H1 (cell line): Measurements from ENCODE around the gene SLC46A3. TPM values are rescaled to one million over a fixed set of nuclear protein-coding genes. Genes with fewer than 3 reads are reported as not detected.

Experiments used
- CTCF ChIA-PET: fragments of 300-600 bp; sonication (Branson Sonifier 250); formaldehyde crosslinking; loops from one replicate; lab custom pipeline; 2021; ENCODE audit not compliant: partially characterized antibody; lab: Charles Lee
- POLR2A ChIA-PET: fragments of 300-600 bp; sonication (Branson Sonifier 250); formaldehyde crosslinking; loops from one replicate; lab custom pipeline; 2021; ENCODE audit warnings: inconsistent platforms; ENCODE audit not compliant: partially characterized antibody; lab: Charles Lee
- DNase-seq, 2 experiments: peaks; one replicate each; pipeline versions ENCODE4 v3.0.0 to v3.0.0-alpha.2; 2010 to 2022; ENCODE audit warnings: low spot score in 2 of 2, low read depth in 1 of 2, mixed read lengths in 1 of 2
- FAIRE-seq: peaks from 2 replicates; lab custom pipeline; 2011; peaks lifted over from hg19 to GRCh38; lab: Jason Lieb, UNC
- H2AFZ ChIP-seq: 2 replicates; pipeline ENCODE4 v1.8.1; 2012; ENCODE audit warnings: low read length, inconsistent platforms
- H2AK5ac ChIP-seq: 2 replicates; pipeline ENCODE4 v1.6.1; 2013; ENCODE audit warnings: low read depth, low read length
- H2BK120ac ChIP-seq: replicated peaks from 2 replicates; pipeline ENCODE3; 2013; ENCODE audit warnings: low read depth, low read length, inconsistent platforms
- H2BK12ac ChIP-seq: 2 replicates; pipeline ENCODE4 v1.6.1; 2013; ENCODE audit warnings: low read depth, low read length
- H2BK15ac ChIP-seq: 2 replicates; pipeline ENCODE4 v1.6.1; 2013; ENCODE audit warnings: low read length
- H2BK20ac ChIP-seq: 2 replicates; pipeline ENCODE4 v1.6.1; 2013; ENCODE audit warnings: low read length
- H2BK5ac ChIP-seq: 2 replicates; pipeline ENCODE4 v1.6.1; 2013; ENCODE audit warnings: low read depth, low read length
- H3K14ac ChIP-seq: 2 replicates; pipeline ENCODE4 v1.6.1; 2013; ENCODE audit warnings: inconsistent platforms; ENCODE audit not compliant: insufficient read length
- H3K18ac ChIP-seq: 2 replicates; pipeline ENCODE4 v1.6.1; 2013; ENCODE audit warnings: low read length; ENCODE audit errors: extremely low read depth
- H3K23ac ChIP-seq: 2 replicates; pipeline ENCODE4 v1.6.1; 2013; ENCODE audit warnings: inconsistent platforms; ENCODE audit not compliant: insufficient read length
- H3K23me2 ChIP-seq: 2 replicates; pipeline ENCODE4 v1.6.1; 2013; ENCODE audit warnings: low read depth, low read length
- H3K27ac ChIP-seq: 2 replicates; pipeline ENCODE4 v1.6.1; 2011; ENCODE audit warnings: low read depth, low read length, inconsistent platforms
- H3K27me3 ChIP-seq, 4 experiments: replicated peaks in 1 of 4; 1 replicate in 1 of 4; 2 replicates in 3 of 4; pipeline versions ENCODE4 v1.6.1 to v1.8.1; 2011 to 2013; ENCODE audit warnings: low read length in 3 of 4, mild to moderate bottlenecking in 3 of 4, inconsistent platforms in 2 of 4, mixed read lengths in 2 of 4, moderate library complexity in 1 of 4; ENCODE audit not compliant: control insufficient read depth in 3 of 4, insufficient read depth in 3 of 4; ENCODE audit errors: extremely low read depth in 1 of 4
- H3K36me3 ChIP-seq, 4 experiments: 2 replicates each; pipeline versions ENCODE4 v1.6.1 to v1.8.1; 2011 to 2013; ENCODE audit warnings: mild to moderate bottlenecking in 4 of 4, low read length in 3 of 4, moderate library complexity in 2 of 4, control low read depth in 1 of 4, inconsistent platforms in 1 of 4; ENCODE audit not compliant: insufficient read depth in 4 of 4, control insufficient read depth in 2 of 4
- H3K4ac ChIP-seq: replicated peaks from 2 replicates; pipeline ENCODE3; 2013; ENCODE audit warnings: low read length, low read depth, mixed read lengths, inconsistent platforms; ENCODE audit not compliant: insufficient read length
- H3K4me1 ChIP-seq, 4 experiments: replicated peaks in 1 of 4; 1 replicate in 1 of 4; 2 replicates in 3 of 4; pipeline versions ENCODE4 v1.6.1 to v1.8.1; 2011 to 2013; ENCODE audit warnings: low read length in 3 of 4, inconsistent platforms in 2 of 4, mixed read lengths in 1 of 4; ENCODE audit not compliant: insufficient read depth in 4 of 4, control insufficient read depth in 3 of 4
- H3K4me2 ChIP-seq, 2 experiments: 2 replicates each; pipeline versions ENCODE4 v1.6.1 to v1.8.1; 2011 to 2013; ENCODE audit warnings: low read depth in 2 of 2, low read length in 2 of 2, control low read depth in 1 of 2, inconsistent platforms in 1 of 2, mild to moderate bottlenecking in 1 of 2; ENCODE audit not compliant: insufficient read depth in 1 of 2
- H3K4me3 ChIP-seq, 4 experiments: fragments of 200-600, 300-600 bp in 1 of 4; sonication (generic), shearing (Covaris generic), sonication (Bioruptor Twin) in 1 of 4; 2 replicates each; pipeline versions ENCODE4 v1.5.1 to v1.8.1; 2011 to 2016; ENCODE audit warnings: low read length in 4 of 4, low read depth in 3 of 4, control low read depth in 2 of 4, inconsistent platforms in 2 of 4, mild to moderate bottlenecking in 2 of 4, mixed read lengths in 1 of 4, moderate library complexity in 1 of 4; ENCODE audit not compliant: insufficient read depth in 2 of 4; ENCODE audit errors: extremely low read depth in 1 of 4
- H3K56ac ChIP-seq: replicated peaks from 2 replicates; pipeline ENCODE3; 2013; ENCODE audit warnings: low read depth, mild to moderate bottlenecking, mixed read lengths, low read length, inconsistent platforms; ENCODE audit not compliant: insufficient read length
- H3K79me1 ChIP-seq: 2 replicates; pipeline ENCODE4 v1.6.1; 2013; ENCODE audit warnings: low read depth, low read length, control low read depth
- H3K79me2 ChIP-seq, 2 experiments: 2 replicates each; pipeline versions ENCODE4 v1.6.1 to v1.8.1; 2012 to 2013; ENCODE audit warnings: low read length in 2 of 2, mild to moderate bottlenecking in 2 of 2, inconsistent platforms in 1 of 2; ENCODE audit not compliant: insufficient read depth in 2 of 2, control insufficient read depth in 1 of 2
- H3K9ac ChIP-seq, 4 experiments: replicated peaks in 1 of 4; 1 replicate in 1 of 4; 2 replicates in 3 of 4; pipeline versions ENCODE4 v1.6.1 to v1.8.1; 2011 to 2013; ENCODE audit warnings: low read depth in 3 of 4, low read length in 3 of 4, control low read depth in 2 of 4, mild to moderate bottlenecking in 2 of 4, moderate library complexity in 2 of 4, inconsistent platforms in 1 of 4; ENCODE audit errors: extremely low read depth in 1 of 4
- H3K9me3 ChIP-seq, 2 experiments: 2 replicates each; pipeline versions ENCODE4 v1.6.1 to v1.8.1; 2012 to 2013; ENCODE audit warnings: mild to moderate bottlenecking in 2 of 2, moderate library complexity in 2 of 2, control low read depth in 1 of 2, inconsistent platforms in 1 of 2, low read depth in 1 of 2, low read length in 1 of 2, mixed read lengths in 1 of 2; ENCODE audit not compliant: insufficient read depth in 2 of 2
- H4K20me1 ChIP-seq, 2 experiments: replicated peaks in 1 of 2; 2 replicates each; pipeline versions ENCODE3 to v1.8.1; 2011 to 2013; ENCODE audit warnings: inconsistent platforms in 2 of 2, low read length in 2 of 2, mild to moderate bottlenecking in 1 of 2; ENCODE audit not compliant: insufficient read depth in 2 of 2, control insufficient read depth in 1 of 2
- H4K5ac ChIP-seq: 2 replicates; pipeline ENCODE4 v1.6.1; 2013; ENCODE audit warnings: low read length, low read depth, mixed read lengths, inconsistent platforms; ENCODE audit not compliant: insufficient read length
- H4K8ac ChIP-seq: 2 replicates; pipeline ENCODE4 v1.8.0; 2013; ENCODE audit warnings: mild to moderate bottlenecking, moderate library complexity, low read length, inconsistent platforms; ENCODE audit not compliant: insufficient read depth; ENCODE audit errors: extremely low read depth
- H4K91ac ChIP-seq: replicated peaks from 2 replicates; pipeline ENCODE3; 2013; ENCODE audit warnings: low read length, mixed read lengths, inconsistent platforms; ENCODE audit not compliant: insufficient read length
- CBX5 ChIP-seq: fragments of 300-800, 300-1000 bp; sonication (generic); IDR thresholded peaks from 2 replicates; pipeline ENCODE4 v1.7.1; 2016; ENCODE audit warnings: antibody characterized with exemption, low read length, low read depth
- CTCF ChIP-seq, 3 experiments: IDR thresholded peaks; 1 replicate in 2 of 3; 2 replicates in 1 of 3; pipeline versions ENCODE4 v1.5.1 to v1.6.1; 2011; ENCODE audit warnings: low read length in 3 of 3, mild to moderate bottlenecking in 3 of 3, inconsistent platforms in 2 of 3, low read depth in 1 of 3, moderate library complexity in 1 of 3; ENCODE audit not compliant: insufficient read depth in 1 of 3; ENCODE audit errors: control extremely low read depth in 1 of 3
- E2F6 ChIP-seq: IDR thresholded peaks from 2 replicates; pipeline ENCODE4 v1.6.1; 2012; ENCODE audit warnings: inconsistent platforms
- RNF2 ChIP-seq: fragments of 200-900, 300-1000 bp; sonication (generic); IDR thresholded peaks from 2 replicates; pipeline ENCODE4 v1.7.1; 2016; ENCODE audit warnings: borderline replicate concordance, low read depth, mild to moderate bottlenecking, antibody characterized with exemption, low read length; ENCODE audit not compliant: poor library complexity, severe bottlenecking; ENCODE audit errors: missing control alignments
- SP1 ChIP-seq: IDR thresholded peaks from 2 replicates; pipeline ENCODE4 v1.6.1; 2011; ENCODE audit warnings: low read depth, low read length
- SUZ12 ChIP-seq: fragments of 200-600 bp; sonication (generic); IDR thresholded peaks from 2 replicates; pipeline ENCODE4 v1.6.1; 2012; ENCODE audit warnings: mild to moderate bottlenecking, inconsistent platforms, low read length, moderate library complexity, mixed read lengths
- TAF1 ChIP-seq: IDR thresholded peaks from 2 replicates; pipeline ENCODE4 v1.6.1; 2011; ENCODE audit warnings: mild to moderate bottlenecking, low read depth, low read length
- WGBS, 2 experiments: shearing (Covaris generic) in 1 of 2; methylation state at CpG; one replicate each; pipeline versions ENCODE4 v1.1.6 to v1.1.7; 2013 to 2015; ENCODE audit warnings: low lambda C conversion rate in 2 of 2, mixed read lengths in 2 of 2, inconsistent platforms in 1 of 2, low coverage in 1 of 2, missing lambda C conversion rate in 1 of 2; ENCODE audit not compliant: insufficient replicate concordance in 2 of 2, insufficient coverage in 1 of 2, insufficient read length in 1 of 2; ENCODE audit errors: extremely low coverage in 1 of 2, missing lambda C conversion rate in 1 of 2; 5-methylcytosine and 5-hydroxymethylcytosine counted together
- polyA plus RNA-seq, 7 experiments: library from polyadenylated mRNA; depleted of rRNA in 3 of 7; stranded (reverse) in 5 of 7; unstranded in 2 of 7; fragments of >200 nt in 5 of 7; fragments of 200-250 nt in 2 of 7; gene quantifications; 1 replicate in 5 of 7; 2 replicates in 1 of 7; 4 replicates in 1 of 7; pipeline versions ENCODE4 v1.2.1 to v1.2.3, GENCODE V29; 2011 to 2013; ENCODE audit warnings: missing spikeins in 2 of 7, mixed read lengths in 2 of 7
- total RNA-seq: library from RNA; stranded (reverse); fragmentation: NEBNext Ultra II Directional; extraction: Animal tissue kit (Norgen Biotek cat#: 25700); gene quantifications from 2 replicates; pipeline ENCODE4 v1.2.1, GENCODE V29; 2021
- TF ChIP-seq, protein P1 (sequence below): IDR thresholded peaks from 2 replicates; pipeline ENCODE4 v1.6.1; 2011; ENCODE audit warnings: low read depth, mild to moderate bottlenecking, low read length; ENCODE audit not compliant: insufficient read depth

Gene SLC46A3
- total and polyA plus RNA-seq, 2 of the 8 experiments (the other 6 are each of a cell fraction or from before 2014, with no cell fraction given), result 0.39 to 0.67 TPM

GRCh38 chr13:28684257-28684656 lies 34.5 kb downstream of the SLC46A3 start:
- H3K4me3 ChIP-seq, result no peak overlapping the region
- 28% methylated on average over 7 of the region's 7 CpGs; no CpG with 5 or more reads in 1 of the 2 experiments for WGBS, 2 experiments
- no peak overlapping the region for H3K56ac ChIP-seq
- no peak overlapping the region for H4K5ac ChIP-seq
- no peak overlapping the region for H2BK12ac ChIP-seq
- no peaks in the 10 kb centered on the region for H3K27me3 ChIP-seq
- no peak overlapping the region for H3K9ac ChIP-seq
- no peaks in the 10 kb centered on the region for H3K79me2 ChIP-seq
- H2BK20ac ChIP-seq, result no peak overlapping the region
- no peak overlapping the region for H3K18ac ChIP-seq
- H4K8ac ChIP-seq, result no peak overlapping the region; the same call in 1 of the 2 replicates
- no peaks in the 10 kb centered on the region for H3K79me1 ChIP-seq
- H2BK15ac ChIP-seq, result no peak overlapping the region
- no peak overlapping the region for H4K91ac ChIP-seq
- H2BK5ac ChIP-seq, result no peak overlapping the region; the same call in 1 of the 2 replicates
- CTCF ChIA-PET, result interaction anchor here (0.7 to 2.4 kb wide), 6 partner anchors 9 to 388 kb away, joined by 3 to 7 read pairs (median 4); no protein-coding TSS in a partner anchor
- H3K4me2 ChIP-seq, result peak overlapping the region; percentile 15 to 40; a peak in 2 of 4 replicates
- POLR2A ChIA-PET, result interaction anchor here (0.7 to 0.8 kb wide), 2 partner anchors 9 to 11 kb away, joined by 3 read pairs; no protein-coding TSS in a partner anchor
- 0 out of 4 replicates have a peak, but pooled peaks cover 0 to 2% of the 10 kb centered on the region in 2 experiments for H3K9me3 ChIP-seq
- H2AFZ ChIP-seq, result peak overlapping the region; percentile 73; the same call in 1 of the 2 replicates
- FAIRE-seq (peak; percentile 83), DNase-seq (peak; percentile 68 to 85)
- H3K4me1 ChIP-seq, result peaks cover 4 to 10% (median 5%) of the 10 kb centered on the region in 4 experiments; a peak in 5 of 7 replicates
- H2BK120ac ChIP-seq, result no peak overlapping the region
- H2AK5ac ChIP-seq, result no peak overlapping the region
- H3K23me2 ChIP-seq, result no peaks in the 10 kb centered on the region
- no peak overlapping the region for H3K14ac ChIP-seq
- no peak overlapping the region for H3K27ac ChIP-seq
- no peaks in the 10 kb centered on the region for H4K20me1 ChIP-seq
- H3K4ac ChIP-seq, result no peak overlapping the region
- no peak overlapping the region for H3K23ac ChIP-seq
- peaks cover 0 to under 1% (median 0%) of the 10 kb centered on the region in 4 experiments; a peak in 2 of 8 replicates for H3K36me3 ChIP-seq
- TF ChIP-seq RNF2 (no peak), SUZ12 (no peak), E2F6 (no peak), CTCF (IDR thresholded peaks at IDR 0.05; ENCODE audit: control extremely low read depth in 1 of 3, insufficient read depth in 1 of 3, low read depth in 1 of 3, low read length in 3 of 3) (peak in 1 of 3 experiments; percentile 1; a peak in 1 of 4 replicates), SP1 (peak; percentile 64; the same call in 1 of the 2 replicates), CBX5 (no peak), TAF1 (0 out of 2 replicates have a peak, but pooled peaks have one; percentile 31)
- TF ChIP-seq, protein P1, sequence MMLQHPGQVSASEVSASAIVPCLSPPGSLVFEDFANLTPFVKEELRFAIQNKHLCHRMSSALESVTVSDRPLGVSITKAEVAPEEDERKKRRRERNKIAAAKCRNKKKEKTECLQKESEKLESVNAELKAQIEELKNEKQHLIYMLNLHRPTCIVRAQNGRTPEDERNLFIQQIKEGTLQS, result no peak
